SK-N-MC (cell line): ENCODE results near the gene GSTT2.
"Not testable (repeated sequence)": the region's sequence is repeated elsewhere in the genome, so short reads cannot be mapped to it uniquely, and the experiment has no call there.

Experiments
- EZH2 ChIP-seq: fragments of 200-600 bp; sonication (generic); IDR thresholded peaks from one replicate; pipeline ENCODE4 v1.6.1; 2017; ENCODE audit warnings: antibody characterized with exemption
- FOXP2 ChIP-seq: optimal IDR thresholded peaks from 2 replicates; pipeline ENCODE3; 2011; ENCODE audit warnings: mild to moderate bottlenecking, moderate library complexity; ENCODE audit not compliant: insufficient read depth; ENCODE audit errors: extremely low read length, control extremely low read depth
- POLR2AphosphoS5 ChIP-seq: IDR thresholded peaks from 2 replicates; pipeline ENCODE4 v1.6.1; 2012; ENCODE audit warnings: mild to moderate bottlenecking, low read depth, low read length, borderline replicate concordance

- not testable (repeated sequence) for TF ChIP-seq EZH2, POLR2AphosphoS5, FOXP2
Observed at GRCh38 chr22:23953485-23953884, 26.4 kb upstream of the GSTT2 start.
